HEK293 (cell line): Measurements from ENCODE around the gene ROBO4.

ENCODE experiments used
- EGR2 ChIP-seq: fragments of 450-650 bp; formaldehyde crosslinking; IDR thresholded peaks from 2 replicates; pipeline ENCODE4 v1.5.1; 2016; ENCODE audit warnings: low read depth, missing biosample characterization, missing genetic modification characterization
- GFI1B ChIP-seq: fragments of 450-650 bp; formaldehyde crosslinking; IDR thresholded peaks from 2 replicates; pipeline ENCODE4 v1.5.1; 2016; ENCODE audit warnings: missing biosample characterization, missing genetic modification characterization
- GLI2 ChIP-seq: fragments of 450-650 bp; formaldehyde crosslinking; IDR thresholded peaks from 2 replicates; pipeline ENCODE4; 2017; ENCODE audit warnings: missing biosample characterization, missing genetic modification characterization, low read depth, borderline replicate concordance
- GLIS2 ChIP-seq: fragments of 450-650 bp; formaldehyde crosslinking; IDR thresholded peaks from 2 replicates; pipeline ENCODE4 v1.5.1; 2016; ENCODE audit warnings: missing biosample characterization, missing genetic modification characterization
- HIC1 ChIP-seq: fragments of 450-650 bp; formaldehyde crosslinking; IDR thresholded peaks from 2 replicates; pipeline ENCODE4 v1.5.1; 2016; ENCODE audit warnings: missing biosample characterization, missing genetic modification characterization
- INSM2 ChIP-seq: fragments of 450-650 bp; formaldehyde crosslinking; IDR thresholded peaks from 2 replicates; pipeline ENCODE4 v1.5.1; 2016; ENCODE audit warnings: missing biosample characterization, missing genetic modification characterization
- MZF1 ChIP-seq: fragments of 450-650 bp; formaldehyde crosslinking; IDR thresholded peaks from 2 replicates; pipeline ENCODE4 v1.5.1; 2017; ENCODE audit warnings: missing biosample characterization, missing genetic modification characterization, borderline replicate concordance
- PATZ1 ChIP-seq: fragments of 450-650 bp; formaldehyde crosslinking; IDR thresholded peaks from 2 replicates; pipeline ENCODE4 v1.5.1; 2016; ENCODE audit warnings: missing biosample characterization, missing genetic modification characterization
- PRDM1 ChIP-seq: fragments of 450-650 bp; formaldehyde crosslinking; IDR thresholded peaks from 2 replicates; pipeline ENCODE4; 2016; ENCODE audit warnings: missing biosample characterization, missing genetic modification characterization
- REPIN1 ChIP-seq: fragments of 450-650 bp; formaldehyde crosslinking; IDR thresholded peaks from 2 replicates; pipeline ENCODE4 v1.5.1; 2017; ENCODE audit warnings: missing biosample characterization, missing genetic modification characterization, low read depth
- SCRT2 ChIP-seq: fragments of 450-650 bp; formaldehyde crosslinking; IDR thresholded peaks from 2 replicates; pipeline ENCODE4 v1.5.1; 2016; ENCODE audit warnings: missing biosample characterization, missing genetic modification characterization
- SP7 ChIP-seq: fragments of 450-650 bp; formaldehyde crosslinking; IDR thresholded peaks from 2 replicates; pipeline ENCODE4 v1.5.1; 2016; ENCODE audit warnings: missing biosample characterization, missing genetic modification characterization
- ZBTB10 ChIP-seq: fragments of 450-650 bp; formaldehyde crosslinking; IDR thresholded peaks from 2 replicates; pipeline ENCODE4 v1.5.1; 2016; ENCODE audit warnings: missing biosample characterization, missing genetic modification characterization
- ZBTB11 ChIP-seq: fragments of 450-650 bp; formaldehyde crosslinking; conservative IDR thresholded peaks from 2 replicates; pipeline ENCODE4 v1.5.1; 2016; ENCODE audit warnings: low read depth, missing biosample characterization, missing genetic modification characterization
- ZBTB6 ChIP-seq: fragments of 450-650 bp; formaldehyde crosslinking; IDR thresholded peaks from 2 replicates; pipeline ENCODE4 v1.5.1; 2017; ENCODE audit warnings: missing biosample characterization, missing genetic modification characterization
- ZEB2 ChIP-seq: fragments of 450-650 bp; formaldehyde crosslinking; IDR thresholded peaks from 2 replicates; pipeline ENCODE4 v1.5.1; 2016; ENCODE audit warnings: missing biosample characterization, missing genetic modification characterization
- ZNF2 ChIP-seq: fragments of 450-650 bp; formaldehyde crosslinking; IDR thresholded peaks from 2 replicates; pipeline ENCODE4 v1.5.1; 2016; ENCODE audit warnings: missing biosample characterization, missing genetic modification characterization
- ZNF202 ChIP-seq: fragments of 450-650 bp; formaldehyde crosslinking; IDR thresholded peaks from 2 replicates; pipeline ENCODE4 v1.5.1; 2016; ENCODE audit warnings: missing biosample characterization, missing genetic modification characterization, borderline replicate concordance
- ZNF23 ChIP-seq: fragments of 450-650 bp; formaldehyde crosslinking; IDR thresholded peaks from 2 replicates; pipeline ENCODE4 v1.5.1; 2016; ENCODE audit warnings: missing biosample characterization, missing genetic modification characterization, borderline replicate concordance
- ZNF266 ChIP-seq: fragments of 450-650 bp; formaldehyde crosslinking; IDR thresholded peaks from 2 replicates; pipeline ENCODE4 v1.5.1; 2016; ENCODE audit warnings: missing biosample characterization, missing genetic modification characterization, low read depth
- ZNF335 ChIP-seq: fragments of 450-650 bp; formaldehyde crosslinking; conservative IDR thresholded peaks from 2 replicates; pipeline ENCODE4 v1.5.1; 2016; ENCODE audit warnings: missing biosample characterization, missing genetic modification characterization
- ZNF366 ChIP-seq: fragments of 450-650 bp; formaldehyde crosslinking; conservative IDR thresholded peaks from 2 replicates; pipeline ENCODE4 v1.5.1; 2016; ENCODE audit warnings: missing biosample characterization, missing genetic modification characterization
- ZNF544 ChIP-seq: fragments of 450-650 bp; formaldehyde crosslinking; IDR thresholded peaks from 2 replicates; pipeline ENCODE4 v1.5.0; 2017; ENCODE audit warnings: missing biosample characterization, missing genetic modification characterization
- ZNF571 ChIP-seq: fragments of 450-650 bp; formaldehyde crosslinking; IDR thresholded peaks from 2 replicates; pipeline ENCODE4 v1.5.0; 2017; ENCODE audit warnings: missing biosample characterization, missing genetic modification characterization
- ZNF621 ChIP-seq: fragments of 450-650 bp; formaldehyde crosslinking; IDR thresholded peaks from 2 replicates; pipeline ENCODE4 v1.5.1; 2017; ENCODE audit warnings: missing biosample characterization, missing genetic modification characterization
- ZSCAN30 ChIP-seq: fragments of 450-650 bp; IDR thresholded peaks from 2 replicates; pipeline ENCODE4 v1.5.1; 2018; ENCODE audit warnings: missing biosample characterization, mild to moderate bottlenecking, missing genetic modification characterization, moderate library complexity

The ROBO4 gene

GRCh38 chr11:124875943-124876817, 21.5 kb downstream of the ROBO4 start (continued):
- peak; percentile 80 for TF ChIP-seq SP7 (tag by site-specific recombination)
- peak; percentile 58; the same call in 1 of the 2 replicates for TF ChIP-seq ZNF2
- TF ChIP-seq ZNF571 = no peak
- TF ChIP-seq ZBTB11 (tag by site-specific recombination) = peak; percentile 66
- TF ChIP-seq ZBTB10 (tag by site-specific recombination) = peak; percentile 90
- TF ChIP-seq ZNF366 (tag by site-specific recombination) = no peak; the same call in 1 of the 2 replicates
- peak; percentile 91 for TF ChIP-seq PATZ1
- no peak for TF ChIP-seq INSM2 (tag by site-specific recombination)
- no peak for TF ChIP-seq ZNF266 (tag by site-specific recombination)
- TF ChIP-seq GFI1B (tag by site-specific recombination) = no peak
- TF ChIP-seq PRDM1 (tag by site-specific recombination) = no peak
- no peak for TF ChIP-seq EGR2 (tag by site-specific recombination)
- TF ChIP-seq ZNF335 (tag by site-specific recombination) = peak; percentile 86
- 0 out of 2 replicates have a peak, but pooled peaks have one; percentile 24 for TF ChIP-seq ZBTB6 (tag by site-specific recombination)
- TF ChIP-seq ZEB2 (tag by site-specific recombination) = peak; percentile 86
- peak; percentile 81 for TF ChIP-seq GLIS2 (tag by site-specific recombination)
- TF ChIP-seq ZNF23 (tag by site-specific recombination) = no peak
- TF ChIP-seq HIC1 (tag by site-specific recombination) = peak; percentile 62
- TF ChIP-seq MZF1 (tag by site-specific recombination) = no peak
- no peak for TF ChIP-seq GLI2 (tag by site-specific recombination)
- TF ChIP-seq ZSCAN30 (tag by site-specific recombination) = peak; percentile 87
- TF ChIP-seq REPIN1 = no peak
- no peak for TF ChIP-seq ZNF621 (tag by site-specific recombination)
- no peak for TF ChIP-seq ZNF202
- TF ChIP-seq SCRT2 (tag by site-specific recombination) = no peak
- no peak for TF ChIP-seq ZNF544
